ENCODE measurements around the gene GRN.

GRCh38 chr17:44338702-44339101, 6.4 kb upstream of the GRN start:
- TF ChIP-seq POLR2A (IDR thresholded peaks at IDR 0.05) (no peak), CTCF (IDR thresholded peaks at IDR 0.05) (no peak), POLR2AphosphoS5 (IDR thresholded peaks at IDR 0.05) (no peak)

Measured in breast epithelium (tissue), 3 donors.